ENCODE data around the gene CYTIP.

GRCh38 chr2:157479081-157480027 lies 35.5 kb upstream of the CYTIP start:
- TF ChIP-seq CTCF (IDR thresholded peaks at IDR 0.05 in 2 of 3, conservative IDR thresholded peaks at IDR 0.05 in 1 of 3; ENCODE audit: insufficient read depth in 2 of 3, low read depth in 1 of 3, low read length in 3 of 3) (no peak), EZH2 (IDR thresholded peaks at IDR 0.05; ENCODE audit: borderline replicate concordance, low read depth, low read length) (no peak), ATF7 (IDR thresholded peaks at IDR 0.05) (no peak), ZBTB7A (IDR thresholded peaks at IDR 0.05; ENCODE audit: borderline replicate concordance, control insufficient read depth, low read depth, low read length) (no peak), CHD4 (IDR thresholded peaks at IDR 0.05; ENCODE audit: insufficient read depth, insufficient replicate concordance, low read depth, low read length, poor library complexity, severe bottlenecking) (no peak), MYC (IDR thresholded peaks at IDR 0.05; ENCODE audit: low read depth, low read length) (no peak), MYC (CRISPR knock-in tag; IDR thresholded peaks at IDR 0.05; ENCODE audit: borderline replicate concordance, low read depth) (no peak), NR0B1 (IDR thresholded peaks at IDR 0.05; ENCODE audit: partially characterized antibody) (no peak), CHCHD3 (CRISPR knock-in tag; IDR thresholded peaks at IDR 0.05) (no peak), CBFB (CRISPR knock-in tag; IDR thresholded peaks at IDR 0.05) (no peak)
